Heart left ventricle (tissue), 16 donors: ENCODE results near the gene CHCHD3. TPM values are rescaled to one million over a fixed set of nuclear protein-coding genes. Genes with fewer than 3 reads are reported as not detected.

ENCODE experiments used
- ATAC-seq, 4 donors: fragments of 200-7000 bp; cut with Tn5 transposase; one replicate each; pipeline ENCODE4 v1.9.1; 2020 to 2022; ENCODE audit warnings: moderate library complexity in 4 of 4, mild to moderate bottlenecking in 3 of 4, moderate number of reproducible peaks in 1 of 4
- DNase-seq, 5 donors: peaks; one replicate each; pipeline ENCODE4 v3.0.0-alpha.2; 2020
- H3K27ac ChIP-seq, 12 donors: fragments of 200-600 bp; sonication (generic) in 4 of 12; one replicate each; pipeline versions ENCODE4 v1.5.0 to v1.8.0; 2016 to 2022; ENCODE audit warnings: mild to moderate bottlenecking in 2 of 12
- H3K27me3 ChIP-seq, 9 donors: fragments of 200-600 bp; sonication (generic) in 2 of 9; one replicate each; pipeline versions ENCODE4 v1.5.1 to v1.8.0; 2016 to 2022; ENCODE audit warnings: mild to moderate bottlenecking in 3 of 9
- H3K36me3 ChIP-seq, 9 donors: fragments of 200-600 bp; sonication (generic) in 2 of 9; one replicate each; pipeline versions ENCODE4 v1.5.0 to v1.8.0; 2018 to 2022; ENCODE audit warnings: mild to moderate bottlenecking in 2 of 9
- H3K4me1 ChIP-seq, 12 donors: fragments of 200-600 bp; sonication (generic) in 4 of 12; one replicate each; pipeline versions ENCODE4 v1.5.0 to v1.8.0; 2016 to 2022; ENCODE audit warnings: mild to moderate bottlenecking in 3 of 12
- H3K4me3 ChIP-seq, 12 donors: fragments of 200-600 bp; sonication (generic) in 4 of 12; one replicate each; pipeline versions ENCODE4 v1.5.0 to v1.8.0; 2017 to 2022; ENCODE audit warnings: mild to moderate bottlenecking in 9 of 12, moderate library complexity in 4 of 12
- H3K9me3 ChIP-seq, 12 donors: fragments of 200-600 bp; sonication (generic) in 4 of 12; one replicate each; pipeline versions ENCODE4 v1.5.0 to v1.8.0; 2016 to 2022; ENCODE audit warnings: mild to moderate bottlenecking in 1 of 12
- CTCF ChIP-seq, 12 donors: fragments of 200-600 bp; sonication (generic) in 4 of 12; IDR thresholded peaks; one replicate each; pipeline versions ENCODE4 v1.5.0 to v1.8.0; 2018 to 2022; ENCODE audit warnings: antibody characterized with exemption in 12 of 12, mild to moderate bottlenecking in 5 of 12
- POLR2A ChIP-seq, 2 donors: fragments of 450-650 bp; IDR thresholded peaks; one replicate each; pipeline ENCODE4 v1.6.1; 2017; ENCODE audit warnings: antibody characterized with exemption in 2 of 2, mild to moderate bottlenecking in 2 of 2, moderate library complexity in 2 of 2
- WGBS, 4 donors: extraction: QIAGEN DNeasy Blood & Tissue Kit in 2 of 4; methylation state at CpG; one replicate each; pipeline versions ENCODE4 v1.1.5 to v1.1.7; 2013 to 2018; 5-methylcytosine and 5-hydroxymethylcytosine counted together
- intact Hi-C, 10 donors: fragments of 100-400 bp; cut with DNase I; formaldehyde crosslinking; loops; one replicate each; pipeline versions ENCODE4 v1.11.1 to v1.14.2; 2022
- polyA plus RNA-seq, 2 donors: library from polyadenylated mRNA; stranded (reverse); fragments of 200-250 nt; gene quantifications; one replicate each; pipeline ENCODE4 v1.2.3, GENCODE V29; 2013
- total RNA-seq, 9 donors: library from RNA; depleted of rRNA in 2 of 9; stranded (reverse); fragments of >200 nt in 2 of 9; fragmentation: NEBNext Ultra II Directional in 3 of 9; extraction: Animal tissue kit (Norgen Biotek cat#: 25700) in 3 of 9; gene quantifications; one replicate each; pipeline versions ENCODE4 v1.1.0 to v1.2.4, GENCODE V29; 2016 to 2023
- donor health status: ischemic (EF 13 %, LVEDD 7.1; RV severe dilation, severe dysfunction).
- donor health status: healthy with polysubstance abuse.
- donor health status: DM: no; HTN: yes; CAD: no.
- donor health status: DM: no; HTN: no; CAD: no.
- donor health status: ischemic (EF 25% LVEDD 6.9; RV normal size, moderate dysfunction).
- donor health status: ischemic (EF 25% LVEDD 5.7; RV mildly dilated, moderate dysfunction).
- donor health status: healthy.
- donor health status: DM: yes; HTN: yes; CAD: no.
- donor health status: ischemic (EF 35%, LVEDD 5.7; RV mildly dilated, moderate dysfunction).
- donor health status: nonischemic (EF 11% LVEDD 7.7; RV severe dilation, severe dysfunction).
- donor health status: DM: yes; HTN: yes; CAD: no.
- donor health status: PGD.
- donor health status: ischemic (EF 29% LVEDD 5.4; RV normal size, mild dysfunction).
- donor health status: nonischemic (EF 23%, LVEDD 6.1; RV moderate dilation, normal function).

CHCHD3 gene
- total and polyA plus RNA-seq, 11 donors: 92.9 to 197 (median 176) TPM

- intact Hi-C loops: no loop called here
- Histone ChIP-seq H3K4me1 (peaks cover 0 to 4% (median 0%) of the 10 kb centered on the region in 12 donors), H3K27ac (no peak overlapping the region), H3K27me3 (no peaks in the 10 kb centered on the region), H3K9me3 (no peaks in the 10 kb centered on the region), H3K36me3 (no peaks in the 10 kb centered on the region), H3K4me3 (no peak overlapping the region)
- 86 to 93% (median 89%) methylated on average over 1 of the region's 1 CpG for WGBS, 4 donors
- TF ChIP-seq POLR2A (IDR thresholded peaks at IDR 0.05): no peak
- no peak for TF ChIP-seq CTCF (IDR thresholded peaks at IDR 0.05)
- ATAC-seq (no peak), DNase-seq (no peak)
Measured at GRCh38 chr7:132942701-132943100, 139.2 kb downstream of the CHCHD3 start.

GRCh38 chr7:132941905-132942304 lies 140.0 kb downstream of the CHCHD3 start:
- Histone ChIP-seq H3K27me3 (no peaks in the 10 kb centered on the region), H3K27ac (no peak overlapping the region), H3K4me1 (peaks cover 0 to 4% (median 0%) of the 10 kb centered on the region in 12 donors), H3K4me3 (no peak overlapping the region), H3K36me3 (no peaks in the 10 kb centered on the region), H3K9me3 (no peaks in the 10 kb centered on the region)
- WGBS, 4 donors: 90 to 97% (median 94%) methylated on average over 4 of the region's 4 CpGs
- intact Hi-C loops: no loop called here
- ATAC-seq (no peak), DNase-seq (no peak)
- TF ChIP-seq POLR2A (IDR thresholded peaks at IDR 0.05): no peak

- H3K27me3 ChIP-seq: no peaks in the 10 kb centered on the region
- no peak for TF ChIP-seq CTCF (IDR thresholded peaks at IDR 0.05)
- TF ChIP-seq POLR2A (IDR thresholded peaks at IDR 0.05): no peak
- no peaks in the 10 kb centered on the region for H3K36me3 ChIP-seq
- intact Hi-C loops: no loop called here
- H3K4me1 ChIP-seq: peaks cover 0 to 4% (median 0%) of the 10 kb centered on the region in 12 donors
- DNase-seq (no peak), ATAC-seq (no peak)
- H3K4me3 ChIP-seq: no peak overlapping the region
- no peaks in the 10 kb centered on the region for H3K9me3 ChIP-seq
- WGBS, 4 donors: 89 to 92% (median 90%) methylated on average over 4 of the region's 4 CpGs
- H3K27ac ChIP-seq: no peak overlapping the region
Measured at GRCh38 chr7:132941428-132941827, 140.5 kb downstream of the CHCHD3 start.

DNA sequence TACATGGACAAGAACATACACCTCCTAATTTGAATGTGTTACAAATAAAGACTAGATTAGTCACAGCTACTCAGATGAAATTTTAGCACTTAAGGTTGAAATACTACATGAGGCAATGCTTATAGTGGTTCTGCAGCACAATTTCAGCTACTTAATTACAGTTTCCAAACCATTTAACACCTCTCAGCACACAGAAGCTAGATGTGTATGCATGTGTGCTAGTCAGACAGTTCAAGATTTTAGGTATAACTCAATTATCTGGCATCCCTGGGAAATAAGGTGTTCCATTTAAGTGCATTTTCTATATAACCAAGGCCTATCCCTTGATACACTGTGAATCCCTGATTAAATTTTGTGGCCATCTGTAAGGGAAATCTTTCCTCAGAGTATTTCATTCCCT lies 141.8 kb downstream of the CHCHD3 start:
- Histone ChIP-seq H3K4me3 (no peak overlapping the region), H3K27me3 (no peaks in the 10 kb centered on the region), H3K36me3 (no peaks in the 10 kb centered on the region), H3K27ac (no peak overlapping the region), H3K9me3 (peaks cover 0 to 10% (median 2%) of the 10 kb centered on the region in 12 donors), H3K4me1 (peaks cover 0 to 4% (median 0%) of the 10 kb centered on the region in 12 donors)
- TF ChIP-seq POLR2A (IDR thresholded peaks at IDR 0.05) (no peak), CTCF (IDR thresholded peaks at IDR 0.05) (no peak)
- DNase-seq (no peak), ATAC-seq (no peak)
- intact Hi-C loops: no loop called here

GRCh38 chr7:132939495-132939894 lies 142.4 kb downstream of the CHCHD3 start:
- no peak overlapping the region for H3K4me3 ChIP-seq
- intact Hi-C loops: no loop called here
- H3K27me3 ChIP-seq: no peaks in the 10 kb centered on the region
- no peak for DNase-seq
- 90 to 93% (median 91%) methylated on average over 4 of the region's 4 CpGs for WGBS, 4 donors
- peaks cover 0 to 10% (median 2%) of the 10 kb centered on the region in 12 donors for H3K9me3 ChIP-seq
- H3K36me3 ChIP-seq: no peaks in the 10 kb centered on the region
- peaks cover 0 to 4% (median 0%) of the 10 kb centered on the region in 12 donors for H3K4me1 ChIP-seq
- no peak for TF ChIP-seq CTCF (IDR thresholded peaks at IDR 0.05)
- no peak for TF ChIP-seq POLR2A (IDR thresholded peaks at IDR 0.05)
- no peak for ATAC-seq
- H3K27ac ChIP-seq: no peak overlapping the region
